ENCODE data around the gene DCAKD.
"Not testable (repeated sequence)": the region's sequence is repeated elsewhere in the genome, so short reads cannot be mapped to it uniquely, and the experiment has no call there.

DCAKD gene

GRCh38 chr17:45067637-45068036 lies 16.2 kb upstream of the DCAKD start:
- DNase-seq (ENCODE audit: low spot score): no peak

GRCh38 chr17:45063198-45063597 lies 11.8 kb upstream of the DCAKD start:
- no peak for DNase-seq (ENCODE audit: low spot score)

- DNase-seq (ENCODE audit: low spot score): no peak
These were observed 10.3 kb upstream of the DCAKD start for GRCh38 chr17:45061606-45062205.

- peak; percentile 99 for DNase-seq (ENCODE audit: low spot score)
These were observed 9.6 kb upstream of the DCAKD start, which contains the start of gene NMT1 for GRCh38 chr17:45060797-45061605. TSS of gene NMT1 (plus strand) at chr17:45061317. CDS start at chr17:45061330, 13 bp downstream.

- DNase-seq (ENCODE audit: low spot score): no peak
These were observed 9.0 kb upstream of the DCAKD start for GRCh38 chr17:45060382-45060796.

- peak; percentile 19 for DNase-seq (ENCODE audit: low spot score)
These were observed 780 bp upstream of the DCAKD start for GRCh38 chr17:45052052-45052772.

- DNase-seq (ENCODE audit: low spot score): not testable (repeated sequence)
These were observed 254 bp upstream of the DCAKD start for GRCh38 chr17:45051720-45052051.

- no peak for DNase-seq (ENCODE audit: low spot score)
These were observed 862 bp downstream of the DCAKD start for GRCh38 chr17:45050481-45051059.

- no peak for DNase-seq (ENCODE audit: low spot score)
These were observed 2.5 kb downstream of the DCAKD start for GRCh38 chr17:45048795-45049563.

GRCh38 chr17:45046537-45047125 lies 4.8 kb downstream of the DCAKD start:
- DNase-seq (ENCODE audit: low spot score): no peak

GRCh38 chr17:45043813-45044540 lies 7.5 kb downstream of the DCAKD start:
- no peak for DNase-seq (ENCODE audit: low spot score)

GRCh38 chr17:45042346-45043120 lies 8.9 kb downstream of the DCAKD start:
- no peak for DNase-seq (ENCODE audit: low spot score)

GRCh38 chr17:45040459-45040858 lies 11.0 kb downstream of the DCAKD start:
- DNase-seq (ENCODE audit: low spot score): no peak

GRCh38 chr17:45038728-45039634 lies 12.5 kb downstream of the DCAKD start:
- DNase-seq (ENCODE audit: low spot score): no peak

GRCh38 chr17:45036691-45037090 lies 14.7 kb downstream of the DCAKD start:
- DNase-seq (ENCODE audit: low spot score): no peak

- no peak for DNase-seq (ENCODE audit: low spot score)
These were observed 15.6 kb downstream of the DCAKD start for GRCh38 chr17:45035848-45036247.

GRCh38 chr17:45034599-45034998 lies 16.8 kb downstream of the DCAKD start:
- DNase-seq (ENCODE audit: low spot score): no peak

GRCh38 chr17:45032174-45032541 lies 19.3 kb downstream of the DCAKD start:
- no peak for DNase-seq (ENCODE audit: low spot score)
